NCI-H526 (cell line): Measurements from ENCODE around the gene PRCD.

Source experiments
- DNase-seq, 2 experiments: peaks; one replicate each; lab custom pipeline; 2025; lab: John Stamatoyannopoulos, UW

PRCD gene

DNA sequence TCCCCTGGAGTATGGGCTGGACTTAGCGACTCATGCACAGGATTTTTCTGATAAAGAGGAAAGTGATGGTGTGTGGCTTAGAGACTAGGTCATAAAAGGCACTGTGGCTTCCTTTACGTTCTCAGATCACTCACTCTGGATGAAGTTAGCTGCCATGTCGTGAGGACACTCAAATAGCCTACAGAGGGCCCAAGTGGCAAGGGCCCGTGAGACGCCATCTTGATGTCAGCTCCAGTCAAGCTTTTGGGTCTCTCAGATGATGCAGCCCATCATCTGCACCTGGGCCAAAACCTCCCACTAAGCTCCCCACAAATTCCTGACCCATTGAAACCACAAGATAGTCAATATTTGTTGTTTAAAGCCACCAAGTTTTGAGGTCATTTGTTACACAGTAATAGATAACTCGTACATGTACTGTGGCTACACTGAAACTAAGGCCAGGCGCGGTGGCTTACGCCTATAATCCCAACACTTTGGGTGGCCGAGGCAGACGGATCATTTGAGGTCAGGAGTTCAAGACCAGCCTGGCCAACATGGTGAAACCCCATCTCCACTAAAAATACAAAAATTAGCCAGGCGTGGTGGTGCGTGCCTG, 31.1 kb downstream of the PRCD start:
- DNase-seq = no peak

GRCh38 chr17:76572201-76572910, 32.5 kb downstream of the PRCD start:
- DNase-seq = no peak

GRCh38 chr17:76573096-76573495, 33.3 kb downstream of the PRCD start:
- no peak for DNase-seq

DNA sequence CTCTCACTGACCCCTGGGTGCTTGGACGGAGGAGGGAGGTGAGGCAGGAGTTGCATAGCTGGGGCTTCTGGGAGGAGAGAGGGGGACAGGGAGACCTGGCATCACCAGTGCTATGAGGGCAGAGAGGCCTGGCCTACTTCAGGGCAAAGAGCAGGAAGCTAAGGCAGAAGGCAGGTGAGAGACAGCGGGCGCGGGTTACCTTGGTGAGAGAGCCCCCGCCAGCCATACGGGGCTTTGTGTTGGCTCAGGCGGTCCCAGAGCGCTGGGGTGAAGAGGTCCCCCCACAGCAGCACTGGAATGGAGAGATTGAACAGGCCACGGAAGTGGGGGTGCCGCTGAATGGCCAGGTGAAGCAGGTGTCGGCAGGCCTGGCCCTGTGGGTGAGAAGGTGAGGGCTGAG, 34.3 kb downstream of the PRCD start:
- no peak for DNase-seq

GRCh38 chr17:76575570-76575969, 35.7 kb downstream of the PRCD start:
- no peak for DNase-seq

- no peak for DNase-seq
These were observed 36.3 kb downstream of the PRCD start for GRCh38 chr17:76576189-76576588.

GRCh38 chr17:76577876-76578275, 38.0 kb downstream of the PRCD start:
- DNase-seq = no peak

- no peak for DNase-seq
These were observed 38.5 kb downstream of the PRCD start for GRCh38 chr17:76578376-76578775.

- no peak for DNase-seq
These were observed 39.4 kb downstream of the PRCD start for GRCh38 chr17:76579281-76579680.

DNA sequence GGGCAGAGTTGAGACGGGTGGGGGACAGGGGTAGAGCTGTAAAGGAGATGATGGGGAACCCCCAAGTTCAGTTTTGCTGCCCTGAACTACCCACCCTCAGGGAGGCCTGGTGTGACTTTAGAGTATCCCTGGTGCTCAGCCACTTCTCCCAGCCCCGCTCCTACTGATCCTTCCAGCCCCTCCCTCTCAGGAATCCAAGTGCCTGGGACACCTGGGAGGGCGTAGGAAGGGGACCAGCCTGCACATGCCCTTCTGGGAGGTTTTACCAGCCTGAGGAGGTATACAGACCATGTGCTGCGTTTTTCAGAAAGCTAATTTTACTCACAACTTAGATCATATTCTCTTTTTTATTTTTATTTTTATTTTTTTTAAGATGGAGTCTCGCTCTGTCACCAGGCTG, 41.7 kb downstream of the PRCD start:
- no peak for DNase-seq

GRCh38 chr17:76582660-76583059, 42.8 kb downstream of the PRCD start:
- DNase-seq = no peak

DNA sequence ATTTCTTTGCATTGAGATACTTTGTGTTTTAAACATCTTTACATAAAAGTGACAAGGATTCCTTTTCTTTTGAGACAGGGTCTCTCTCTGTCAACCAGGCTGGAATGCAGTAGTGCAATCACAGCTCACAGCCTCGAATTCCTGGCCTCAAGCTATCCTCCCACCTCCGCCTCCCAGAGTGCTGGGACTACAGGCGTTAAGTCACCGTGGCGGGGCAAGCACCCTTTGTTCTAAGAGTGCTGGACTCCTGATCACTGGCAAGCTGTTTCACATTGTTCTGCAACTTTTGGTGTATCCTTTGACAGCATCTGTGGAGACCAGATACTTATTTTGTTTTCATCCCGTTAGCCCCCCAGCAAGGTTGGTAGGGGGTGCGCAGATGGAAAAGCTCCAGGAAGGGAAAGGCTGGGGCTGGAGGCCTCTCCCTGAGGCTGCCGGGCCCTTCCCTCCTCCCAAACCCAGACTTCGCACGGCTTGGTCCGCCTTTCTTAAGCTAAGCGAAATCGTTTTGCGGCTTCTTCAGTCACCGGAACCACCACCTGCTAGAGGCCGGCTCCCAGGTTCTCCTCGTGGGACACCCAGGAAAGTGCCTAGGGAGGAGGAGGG, 44.7 kb downstream of the PRCD start:
- DNase-seq = no peak

- DNase-seq = peak in 1 of 2 experiments; percentile 56
These were observed 45.3 kb downstream of the PRCD start for GRCh38 chr17:76585033-76585648.

DNA sequence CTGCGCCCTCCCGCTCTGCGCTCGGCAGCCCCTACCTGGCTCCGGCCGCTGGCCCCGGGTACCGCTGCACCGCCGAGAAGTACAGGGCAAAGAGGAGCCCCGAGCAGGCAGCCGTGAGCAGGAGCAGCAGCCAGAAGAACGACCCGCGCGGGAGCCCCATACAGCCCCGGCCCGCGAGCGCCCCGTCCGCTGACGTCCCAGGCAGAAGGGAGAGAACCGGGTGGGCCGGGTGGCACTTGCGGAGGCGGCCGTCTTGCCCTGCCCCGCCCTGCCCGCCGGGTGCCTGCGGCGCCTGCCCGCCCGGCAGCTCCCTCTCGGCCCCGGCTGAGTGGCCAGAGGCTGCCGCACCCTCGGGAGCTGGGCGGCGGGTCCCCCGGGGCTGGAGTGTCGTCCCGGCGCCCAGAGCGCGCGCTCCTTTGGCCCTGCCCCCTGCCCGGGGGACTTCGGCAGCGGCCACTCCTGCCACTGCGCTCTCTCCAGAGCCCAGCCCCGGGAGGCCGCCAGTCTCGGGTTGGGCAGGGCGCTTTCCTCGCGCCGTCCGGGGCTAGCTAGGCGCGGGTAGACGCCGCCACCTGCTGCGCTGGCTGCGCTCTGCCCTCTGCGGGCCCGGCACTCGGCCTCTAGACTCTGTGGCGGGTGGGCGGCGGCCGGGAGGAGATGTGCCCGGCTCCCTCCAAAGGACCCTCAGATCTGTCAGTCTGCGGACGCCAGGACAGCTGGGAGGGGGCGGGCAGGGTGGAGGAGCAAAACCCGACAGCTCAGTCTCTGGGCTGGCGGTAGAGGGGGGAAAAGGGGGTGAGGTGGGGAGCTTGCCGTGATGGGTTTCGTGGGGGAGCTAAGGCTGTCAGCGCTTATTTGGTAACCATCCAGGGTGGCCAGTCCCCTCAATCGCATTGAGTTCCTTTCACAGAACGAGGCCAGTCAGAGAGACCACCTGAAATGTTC, 46.1 kb downstream of the PRCD start, which contains the start of gene ST6GALNAC2:
Gene ST6GALNAC2 (minus strand): TSS at position 212 of the 945 bp plus-strand sequence. CDS start 52 bp downstream, at position 160.
- DNase-seq = peak; percentile 11 to 88

DNA sequence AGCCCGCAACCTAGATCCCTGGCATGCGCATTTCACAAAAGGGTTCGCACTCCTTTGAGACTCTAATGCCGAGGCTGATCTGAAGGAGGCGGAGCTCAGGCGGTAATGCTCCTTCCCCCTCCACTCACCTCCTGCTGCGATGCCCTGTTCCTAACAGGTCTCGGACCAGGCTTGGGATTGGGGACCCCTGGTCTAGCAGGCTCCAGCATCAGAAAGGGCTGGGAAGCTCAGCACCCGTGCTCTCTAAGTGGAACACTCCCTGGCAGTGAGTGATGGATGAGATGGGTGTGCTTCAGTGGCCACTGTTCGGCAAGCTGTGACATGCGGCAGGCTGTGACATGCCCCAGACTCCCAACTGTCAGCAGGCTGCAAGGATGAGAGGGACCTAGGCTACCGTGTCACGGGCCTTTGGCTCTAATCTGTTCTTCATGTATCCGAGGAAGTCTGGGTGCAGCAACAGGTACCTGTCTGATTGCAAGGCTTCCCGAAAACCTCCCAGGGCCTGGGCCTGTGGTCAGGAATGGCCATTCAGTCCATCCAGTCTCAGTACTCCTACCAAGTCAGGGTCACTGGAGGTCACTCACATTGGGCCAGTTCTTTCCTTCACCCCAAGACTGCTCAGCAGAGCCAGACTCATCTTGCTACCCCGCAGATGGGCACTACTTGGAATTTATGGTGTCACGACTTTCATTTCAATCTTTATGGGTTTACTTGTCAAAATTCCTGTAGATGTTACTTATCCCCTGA, 47.1 kb downstream of the PRCD start:
- DNase-seq = peak; percentile 82 to 90

DNA sequence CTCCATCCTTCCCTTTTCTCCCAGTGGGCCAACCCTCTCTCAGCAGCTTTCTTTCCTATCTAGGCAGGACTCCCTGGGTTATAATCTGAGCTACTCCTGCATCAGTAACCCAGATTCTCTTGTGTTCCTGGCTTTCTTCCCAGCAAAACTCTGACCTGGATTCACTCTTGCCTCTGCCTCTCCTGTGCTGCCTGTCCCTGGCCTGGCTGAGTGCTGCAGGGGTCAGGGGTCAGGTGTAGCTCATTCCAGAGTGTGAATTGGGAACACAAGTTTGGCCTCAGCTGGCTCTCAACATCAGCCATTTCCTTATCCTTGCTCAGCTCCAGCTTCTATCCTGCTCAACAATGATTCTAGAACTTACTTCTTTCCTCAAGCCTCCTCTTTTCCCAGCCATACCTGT, 48.3 kb downstream of the PRCD start:
- DNase-seq = no peak

- DNase-seq = no peak
These were observed 53.6 kb downstream of the PRCD start for GRCh38 chr17:76593384-76593826.

- DNase-seq = no peak
These were observed 54.1 kb downstream of the PRCD start for GRCh38 chr17:76593959-76594358.

DNA sequence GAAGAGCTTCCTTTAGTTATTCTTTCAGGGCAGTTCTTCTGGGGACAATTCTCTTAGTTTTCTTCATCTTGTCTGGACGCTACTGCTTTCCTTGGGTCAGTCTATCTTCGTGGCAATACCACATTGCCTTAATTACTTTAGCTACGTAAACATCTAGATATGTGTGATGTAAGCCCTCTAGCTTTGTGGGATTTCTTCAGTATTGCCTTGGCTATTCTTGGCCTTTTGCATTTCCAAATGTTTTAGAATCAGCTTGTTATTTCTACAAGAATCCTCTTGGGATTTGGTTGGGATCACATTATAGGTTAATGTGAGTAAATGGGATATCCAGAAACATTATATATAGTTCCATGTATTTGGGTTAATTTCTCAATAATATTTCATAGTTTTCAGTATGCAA, 54.8 kb downstream of the PRCD start:
- DNase-seq = no peak
